LoVo (cell line): ENCODE results near the gene PLCB1.
A peak's percentile ranks its signal among the peaks of the same experiment; 100 is the strongest.

Experiments used
- DNase-seq: peaks from one replicate; pipeline ENCODE4 v3.0.0-alpha.2; 2016; ENCODE audit warnings: low spot score

The PLCB1 gene

DNA sequence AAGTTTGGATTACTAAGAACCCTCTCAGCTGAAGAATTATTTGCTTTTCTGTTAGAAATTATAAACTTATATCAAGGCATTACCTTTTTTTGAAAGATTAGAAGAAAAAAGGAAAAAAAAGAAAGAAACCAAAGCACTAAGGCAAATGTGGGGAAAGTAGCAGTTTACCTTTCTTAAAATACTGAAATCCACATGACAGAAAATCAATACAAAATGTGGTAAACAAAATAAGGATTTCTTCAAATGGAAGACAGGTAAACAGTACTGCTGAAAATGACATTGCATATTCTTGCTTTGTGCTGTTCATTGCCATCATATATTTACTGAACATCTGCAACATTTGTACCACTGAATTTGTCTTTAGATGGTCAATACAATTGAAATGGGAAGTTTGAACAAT, 525.6 kb downstream of the PLCB1 start:
- DNase-seq = no peak

DNA sequence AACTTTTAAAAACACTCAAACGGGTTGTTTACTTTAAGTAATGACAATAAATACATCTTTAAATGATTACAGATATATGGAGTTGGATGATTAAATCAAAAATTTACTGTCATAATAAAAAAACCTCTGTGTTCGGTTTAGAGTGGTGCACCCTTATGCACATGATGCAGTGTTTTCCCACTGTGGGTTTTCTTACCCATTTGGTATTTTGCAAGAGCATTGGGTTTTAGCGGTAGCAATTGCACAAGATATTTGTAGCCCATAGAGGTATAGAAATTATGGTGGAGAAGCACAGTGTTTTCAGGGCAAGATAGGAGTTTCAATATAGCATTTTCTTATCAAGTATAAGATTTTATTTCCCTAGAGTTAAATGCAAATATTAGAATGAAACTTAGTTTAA, 526.0 kb downstream of the PLCB1 start:
- no peak for DNase-seq

DNA sequence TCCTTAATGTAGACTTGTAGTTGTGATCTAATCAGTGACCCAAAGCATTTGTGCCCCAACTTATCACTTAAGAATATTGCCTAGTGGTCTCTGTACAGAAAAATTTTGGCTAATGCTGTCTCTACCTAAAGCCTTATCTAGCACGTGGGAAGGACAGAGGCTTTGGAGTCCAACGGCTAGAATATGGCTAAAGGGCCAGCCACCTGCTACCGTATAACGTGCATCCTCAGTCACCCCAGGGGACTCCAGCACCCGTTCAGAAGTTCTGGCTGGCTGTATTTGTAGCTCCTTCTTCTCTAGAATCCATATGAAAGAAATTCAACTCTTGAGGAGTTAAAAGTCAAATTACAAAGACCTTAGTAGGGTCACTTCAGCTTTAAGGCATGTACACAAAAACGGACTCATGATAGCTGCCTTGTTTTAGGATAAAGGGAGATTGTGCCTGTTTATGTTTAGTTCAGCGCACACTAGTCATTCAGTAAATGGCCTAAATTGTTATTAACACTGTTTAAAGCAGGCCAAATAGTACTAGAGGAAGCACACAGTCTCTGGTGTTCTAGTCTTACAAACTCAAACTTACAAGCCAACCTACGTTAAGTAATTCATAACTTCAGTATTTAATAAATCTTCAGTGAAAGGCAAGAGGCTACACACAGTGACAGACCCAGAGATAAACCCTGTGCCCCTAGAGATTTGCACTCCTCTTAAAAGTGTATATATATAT, 529.3 kb downstream of the PLCB1 start:
- peak; percentile 1 for DNase-seq

GRCh38 chr20:8662433-8662954, 530.4 kb downstream of the PLCB1 start:
- no peak for DNase-seq

DNA sequence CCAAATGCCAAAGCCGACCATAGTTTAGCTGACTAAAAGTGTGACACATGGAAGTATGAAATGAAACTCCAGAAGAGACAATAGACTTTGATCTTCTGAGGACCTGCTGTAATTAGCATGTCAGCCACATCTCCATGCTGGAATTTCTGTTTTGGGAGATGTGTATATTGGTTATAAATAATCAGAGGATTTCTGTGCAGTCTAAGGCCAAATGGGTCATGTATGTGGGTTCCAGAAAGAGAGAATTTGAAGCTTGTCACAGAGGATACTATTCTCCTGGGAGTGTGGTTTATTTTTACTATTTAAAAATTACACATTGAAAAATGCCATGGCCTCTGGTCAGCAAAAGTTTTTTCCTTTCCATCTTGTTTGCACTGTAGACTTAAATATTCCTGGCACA, 531.4 kb downstream of the PLCB1 start:
- DNase-seq = no peak

- no peak for DNase-seq
Observed at GRCh38 chr20:8664778-8665177, 532.7 kb downstream of the PLCB1 start.

GRCh38 chr20:8667306-8667705, 535.2 kb downstream of the PLCB1 start:
- no peak for DNase-seq

- DNase-seq = no peak
Observed at GRCh38 chr20:8670207-8670892, 538.3 kb downstream of the PLCB1 start.

DNA sequence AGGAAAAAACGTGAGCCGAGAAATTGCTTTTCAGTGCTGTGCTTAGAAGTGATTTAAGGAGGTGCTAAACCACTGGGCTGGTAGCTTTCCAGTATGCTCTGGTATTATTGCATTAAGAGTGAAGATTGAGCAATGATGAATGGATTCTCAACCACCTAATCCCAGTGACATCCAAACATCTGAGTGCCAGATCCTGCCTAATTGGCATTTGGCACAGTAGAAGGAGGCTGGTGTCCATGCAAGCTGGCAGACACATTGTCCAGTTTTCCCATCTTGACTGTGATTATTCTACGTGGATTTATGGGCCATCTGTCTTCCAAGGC, 538.8 kb downstream of the PLCB1 start:
- DNase-seq = no peak

DNA sequence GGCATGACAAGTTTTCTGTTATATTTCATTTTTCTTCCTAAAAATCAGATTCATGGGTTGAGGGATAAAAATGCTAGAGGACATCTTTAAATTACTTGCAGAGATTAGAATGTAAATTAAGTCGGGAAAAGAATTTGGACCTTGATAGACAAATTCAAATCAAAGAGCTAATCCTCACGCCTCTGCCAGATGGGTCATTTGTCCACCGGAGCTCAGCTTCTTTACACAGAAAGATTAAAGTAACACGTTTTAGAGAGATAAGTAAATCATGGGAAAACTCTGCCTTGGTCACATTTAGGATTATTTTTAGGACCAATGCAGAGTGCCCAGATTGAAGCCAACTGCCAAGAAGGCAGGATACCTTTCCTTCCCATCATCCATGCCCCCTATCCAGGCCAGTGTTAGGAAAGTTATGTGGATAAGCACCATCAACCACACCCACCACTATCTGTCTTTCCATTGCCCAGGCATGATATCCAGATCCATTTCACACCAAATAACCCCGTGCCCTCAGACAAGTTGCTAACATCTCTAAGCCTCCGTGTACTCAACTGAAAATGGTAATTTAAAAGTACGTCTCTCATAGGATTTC, 539.4 kb downstream of the PLCB1 start:
- DNase-seq = no peak

- DNase-seq = no peak
Observed at GRCh38 chr20:8673116-8673515, 541.0 kb downstream of the PLCB1 start.

DNA sequence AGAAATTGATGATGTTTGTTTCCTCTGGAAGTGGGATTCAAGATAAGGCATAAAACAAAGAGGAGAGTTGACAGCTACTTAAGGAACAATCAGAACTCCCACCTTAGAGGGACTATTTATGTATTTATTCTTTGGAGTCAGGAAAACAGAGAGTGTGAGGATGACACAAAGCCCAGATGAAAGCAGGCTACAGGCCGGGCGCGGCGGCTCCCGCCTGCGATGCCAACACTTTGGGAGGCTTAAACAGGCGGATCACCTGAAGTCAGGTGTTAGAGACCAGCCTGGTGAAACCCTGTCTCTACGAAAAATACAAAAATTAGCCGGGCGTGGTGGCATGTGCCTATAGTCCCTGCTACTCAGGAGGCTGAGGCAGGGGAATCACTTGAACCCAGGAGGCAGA, 543.8 kb downstream of the PLCB1 start:
- DNase-seq = no peak

- no peak for DNase-seq
Observed at GRCh38 chr20:8678098-8678776, 546.2 kb downstream of the PLCB1 start.

- DNase-seq = no peak
Observed at GRCh38 chr20:8689337-8689736, 557.3 kb downstream of the PLCB1 start.

- no peak for DNase-seq
Observed at GRCh38 chr20:8690074-8690473, 558.0 kb downstream of the PLCB1 start.

- no peak for DNase-seq
Observed at GRCh38 chr20:8693709-8694108, 561.6 kb downstream of the PLCB1 start.

- no peak for DNase-seq
Observed at GRCh38 chr20:8700756-8701155, 568.7 kb downstream of the PLCB1 start.

DNA sequence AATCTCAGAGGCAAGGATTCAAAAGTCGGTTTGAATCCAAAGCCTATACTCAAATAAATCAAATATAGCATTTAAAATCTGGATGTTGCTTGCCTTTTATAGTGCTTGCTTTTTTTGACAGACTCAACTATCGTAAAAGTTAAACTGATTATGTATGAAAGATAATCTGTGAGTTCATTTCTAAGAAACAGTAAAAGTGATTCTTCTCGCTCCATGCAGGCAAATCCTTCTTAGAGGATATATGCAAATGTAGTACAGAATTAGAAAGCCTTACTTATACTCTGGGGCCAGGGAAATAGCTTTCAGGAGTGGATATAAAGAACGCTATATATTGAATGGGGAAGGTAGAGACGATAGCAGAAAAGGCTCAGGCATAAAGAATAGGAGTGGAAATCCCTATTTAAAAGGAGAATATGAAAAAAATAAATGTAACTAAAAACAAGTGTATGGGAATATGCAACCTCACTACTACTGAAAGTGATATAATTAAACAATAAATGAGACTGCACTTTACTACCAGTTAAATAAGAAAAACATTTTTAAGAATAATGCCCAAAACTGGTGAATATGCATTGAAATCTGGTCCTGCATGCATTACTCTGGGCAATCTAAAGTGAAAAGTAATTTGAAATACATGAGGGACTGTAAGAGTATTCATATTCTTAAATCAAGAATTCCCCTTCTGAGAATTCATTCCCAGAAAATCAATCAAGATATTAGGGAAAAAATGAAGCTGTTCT, 575.1 kb downstream of the PLCB1 start:
- DNase-seq = no peak

DNA sequence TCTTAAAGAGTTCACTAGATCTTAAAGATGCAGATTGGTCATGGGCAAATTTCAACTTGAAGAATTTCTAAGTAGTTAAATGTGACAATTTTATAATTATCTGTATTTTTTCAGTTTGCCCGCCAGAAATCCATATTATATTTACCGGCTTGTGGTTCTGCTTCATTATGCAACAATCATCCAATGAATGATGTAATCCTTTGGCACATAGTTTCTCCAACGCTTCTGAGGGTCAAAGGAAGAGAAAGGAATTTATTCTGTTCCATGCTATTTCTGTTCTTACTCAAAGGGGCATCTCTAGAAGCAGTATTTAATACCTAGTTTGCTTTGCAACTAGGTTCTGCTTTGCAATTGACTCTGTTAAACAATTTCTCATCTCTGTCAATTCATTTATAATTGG, 577.6 kb downstream of the PLCB1 start:
- no peak for DNase-seq

DNA sequence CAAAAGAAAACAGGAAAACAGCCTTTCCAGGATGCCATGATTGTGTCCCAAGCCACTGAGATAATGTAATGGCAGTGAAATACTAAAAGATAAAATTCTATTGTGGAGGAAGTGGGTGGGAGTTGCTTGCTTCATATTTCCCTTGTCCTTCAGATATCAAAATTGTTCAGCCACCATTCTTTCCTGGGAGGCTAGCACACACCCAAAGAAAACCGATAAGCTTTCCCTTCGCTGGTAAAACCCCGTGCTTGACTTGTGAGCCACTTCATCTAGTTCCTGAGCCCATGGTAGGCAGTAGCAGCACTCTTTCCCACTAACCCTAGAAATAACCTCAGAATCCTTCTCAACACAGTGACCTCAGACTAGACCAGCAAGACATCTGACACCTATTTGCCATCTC, 579.4 kb downstream of the PLCB1 start:
- DNase-seq = no peak

DNA sequence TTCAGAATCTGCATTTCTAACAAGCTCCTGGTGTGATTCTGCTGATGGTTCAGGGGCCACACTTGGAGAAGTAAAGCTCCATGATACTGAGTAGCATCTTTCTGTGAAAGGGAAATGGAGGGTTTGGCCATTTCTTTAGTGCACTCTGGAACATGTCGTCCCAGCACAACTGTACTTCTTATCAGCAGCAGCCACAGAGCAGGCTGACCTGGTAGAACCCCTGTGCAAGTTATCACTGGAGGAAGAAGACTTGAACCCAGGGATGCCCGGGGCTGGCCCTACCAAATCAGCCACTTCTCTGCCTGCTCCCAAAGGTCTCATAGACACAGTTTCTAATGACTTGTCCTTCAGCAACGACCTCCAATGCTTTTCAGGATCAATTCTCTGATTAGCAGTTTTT, 582.1 kb downstream of the PLCB1 start:
- DNase-seq = no peak

- no peak for DNase-seq
Observed at GRCh38 chr20:8718279-8718678, 586.2 kb downstream of the PLCB1 start.
